A673 (cell line): ENCODE measurements around the gene EFNA5.

Source experiments
- EZH2 ChIP-seq: fragments of 200-600 bp; sonication (generic); IDR thresholded peaks from 2 replicates; pipeline ENCODE4 v1.6.1; 2017; ENCODE audit warnings: borderline replicate concordance, low read depth, mild to moderate bottlenecking, mixed read lengths, antibody characterized with exemption, low read length; ENCODE audit not compliant: poor library complexity, severe bottlenecking
- TF ChIP-seq, protein P1 (sequence below): fragments of 300-800, 200-600 bp; sonication (generic); conservative IDR thresholded peaks from 2 replicates; pipeline ENCODE4 v1.5.1; 2017; ENCODE audit warnings: low read depth, mild to moderate bottlenecking, antibody characterized with exemption, low read length, moderate library complexity, mixed read lengths

DNA sequence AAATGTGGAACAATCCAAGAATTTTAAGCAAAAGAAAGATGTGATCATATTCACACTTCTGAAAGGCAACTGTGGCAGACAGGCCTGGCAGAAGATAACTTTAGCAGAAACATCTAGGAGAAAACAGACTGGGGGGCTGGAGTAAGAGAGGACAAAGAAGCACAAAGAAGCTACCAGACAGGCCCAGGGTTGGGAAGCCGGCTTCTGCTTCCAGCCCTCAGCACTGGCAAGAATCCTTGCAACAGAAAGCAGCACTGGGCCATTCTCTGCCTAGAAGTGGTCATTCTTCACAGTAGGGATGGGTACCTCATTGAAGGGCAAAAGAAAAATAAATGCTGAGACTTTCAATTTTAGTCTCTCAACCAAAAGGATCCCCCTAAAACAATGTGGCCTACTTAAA is 49.6 kb downstream of the EFNA5 start:
- no peak for TF ChIP-seq EZH2
- TF ChIP-seq, protein P1, sequence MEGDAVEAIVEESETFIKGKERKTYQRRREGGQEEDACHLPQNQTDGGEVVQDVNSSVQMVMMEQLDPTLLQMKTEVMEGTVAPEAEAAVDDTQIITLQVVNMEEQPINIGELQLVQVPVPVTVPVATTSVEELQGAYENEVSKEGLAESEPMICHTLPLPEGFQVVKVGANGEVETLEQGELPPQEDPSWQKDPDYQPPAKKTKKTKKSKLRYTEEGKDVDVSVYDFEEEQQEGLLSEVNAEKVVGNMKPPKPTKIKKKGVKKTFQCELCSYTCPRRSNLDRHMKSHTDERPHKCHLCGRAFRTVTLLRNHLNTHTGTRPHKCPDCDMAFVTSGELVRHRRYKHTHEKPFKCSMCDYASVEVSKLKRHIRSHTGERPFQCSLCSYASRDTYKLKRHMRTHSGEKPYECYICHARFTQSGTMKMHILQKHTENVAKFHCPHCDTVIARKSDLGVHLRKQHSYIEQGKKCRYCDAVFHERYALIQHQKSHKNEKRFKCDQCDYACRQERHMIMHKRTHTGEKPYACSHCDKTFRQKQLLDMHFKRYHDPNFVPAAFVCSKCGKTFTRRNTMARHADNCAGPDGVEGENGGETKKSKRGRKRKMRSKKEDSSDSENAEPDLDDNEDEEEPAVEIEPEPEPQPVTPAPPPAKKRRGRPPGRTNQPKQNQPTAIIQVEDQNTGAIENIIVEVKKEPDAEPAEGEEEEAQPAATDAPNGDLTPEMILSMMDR, result no peak
